Glutamatergic neuron (in vitro differentiated cells): ENCODE data around the gene SENP3. TPM values are rescaled to one million over a fixed set of nuclear protein-coding genes. Genes with fewer than 3 reads are reported as not detected.
A peak's percentile ranks its signal among the peaks of the same experiment; 100 is the strongest.

Experiments used
- DNase-seq: peaks from one replicate; pipeline ENCODE4 v3.0.0; 2022
- H3K27ac Mint-ChIP-seq: one replicate; pipeline ENCODE4 v1.8.0; 2020; ENCODE audit warnings: mild to moderate bottlenecking, mixed read lengths, inconsistent platforms; ENCODE audit not compliant: unreplicated experiment
- H3K27me3 Mint-ChIP-seq: one replicate; pipeline ENCODE4 v1.8.0; 2020; ENCODE audit warnings: mild to moderate bottlenecking, moderate library complexity, mixed read lengths, inconsistent platforms; ENCODE audit not compliant: unreplicated experiment
- H3K36me3 Mint-ChIP-seq: one replicate; pipeline ENCODE4 v1.8.0; 2020; ENCODE audit warnings: mild to moderate bottlenecking, mixed read lengths, inconsistent platforms; ENCODE audit not compliant: unreplicated experiment
- H3K4me1 Mint-ChIP-seq: one replicate; pipeline ENCODE4 v1.8.0; 2020; ENCODE audit warnings: mild to moderate bottlenecking, low read depth, mixed read lengths, inconsistent platforms; ENCODE audit not compliant: unreplicated experiment
- H3K4me3 Mint-ChIP-seq: one replicate; pipeline ENCODE4 v1.8.0; 2020; ENCODE audit warnings: mild to moderate bottlenecking, mixed read lengths, inconsistent platforms; ENCODE audit not compliant: unreplicated experiment
- H3K9me3 Mint-ChIP-seq: one replicate; pipeline ENCODE4 v1.8.0; 2020; ENCODE audit warnings: mild to moderate bottlenecking, moderate library complexity, mixed read lengths, inconsistent platforms; ENCODE audit not compliant: unreplicated experiment
- long read RNA-seq: library from polyadenylated mRNA; unstranded; transcript quantifications from one replicate; pipeline ENCODE4 v2.0.0, GENCODE V29; 2020; ENCODE audit not compliant: unreplicated experiment
- total RNA-seq: library from RNA; stranded (reverse); fragmentation: NEBNext Ultra II Directional; extraction: Animal tissue kit (Norgen Biotek cat#: 25700); gene quantifications from one replicate; pipeline ENCODE4 v1.2.1, GENCODE V29; 2021; ENCODE audit not compliant: unreplicated experiment
- TF ChIP-seq, protein P1 (sequence below): fragments of 200-600 bp; sonication (generic); IDR thresholded peaks from one replicate; pipeline ENCODE4 v1.5.0; 2021; ENCODE audit not compliant: partially characterized antibody, unreplicated experiment

The SENP3 gene
- total RNA-seq: 66.4 TPM
- long read RNA-seq, partial matches to known transcripts: 1 of 1 reads
- long read RNA-seq, other reads (novel, unspliced or antisense): 0 of 1 reads

DNA sequence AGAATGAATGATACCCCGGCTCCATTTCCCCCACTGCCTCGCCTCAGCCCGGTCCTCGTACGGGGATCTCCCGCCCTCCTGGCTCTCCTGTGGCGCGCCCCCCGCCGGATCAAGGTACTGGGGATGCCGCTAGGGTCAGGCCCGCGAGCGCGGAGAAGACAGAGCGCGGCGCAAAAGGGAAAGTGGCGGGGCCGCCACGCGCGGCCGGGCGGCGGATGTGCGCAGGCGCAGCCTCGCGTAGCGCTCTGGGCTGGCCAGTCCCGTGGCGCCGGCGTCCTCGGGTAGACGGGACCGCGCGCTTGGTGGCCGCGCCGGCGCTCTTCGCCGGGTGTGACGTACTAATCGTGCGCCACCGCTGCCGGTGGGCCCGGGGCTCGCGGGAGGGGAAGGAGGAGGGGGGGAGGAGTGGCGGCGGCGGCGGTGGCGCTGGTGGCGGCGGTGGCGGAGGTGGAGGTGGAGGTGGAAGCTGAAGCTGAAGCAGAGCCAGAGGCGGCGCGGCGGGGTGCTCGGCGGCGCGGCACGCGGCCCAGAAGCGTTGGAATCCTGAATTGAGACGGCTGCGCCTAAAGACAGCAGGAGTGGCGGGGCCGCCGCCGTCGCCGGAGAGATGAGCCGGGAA lies at the start of gene SENP3:
Gene SENP3 (plus strand): TSS at position 331 of the 619 bp plus-strand sequence. CDS start 1,158 bp downstream, outside the sequence.
- peaks cover 12% of the 10 kb centered on the region for H3K4me1 Mint-ChIP-seq
- peak; percentile 93 for DNase-seq
- H3K9me3 Mint-ChIP-seq: peaks cover 16% of the 10 kb centered on the region
- peaks cover 9% of the 10 kb centered on the region for H3K27me3 Mint-ChIP-seq
- peak within 1 kb of the TSS; percentile 89 for H3K27ac Mint-ChIP-seq
- H3K4me3 Mint-ChIP-seq: peak within 1 kb of the TSS; percentile 98
- no peaks in the 10 kb centered on the region for H3K36me3 Mint-ChIP-seq
- TF ChIP-seq, protein P1, sequence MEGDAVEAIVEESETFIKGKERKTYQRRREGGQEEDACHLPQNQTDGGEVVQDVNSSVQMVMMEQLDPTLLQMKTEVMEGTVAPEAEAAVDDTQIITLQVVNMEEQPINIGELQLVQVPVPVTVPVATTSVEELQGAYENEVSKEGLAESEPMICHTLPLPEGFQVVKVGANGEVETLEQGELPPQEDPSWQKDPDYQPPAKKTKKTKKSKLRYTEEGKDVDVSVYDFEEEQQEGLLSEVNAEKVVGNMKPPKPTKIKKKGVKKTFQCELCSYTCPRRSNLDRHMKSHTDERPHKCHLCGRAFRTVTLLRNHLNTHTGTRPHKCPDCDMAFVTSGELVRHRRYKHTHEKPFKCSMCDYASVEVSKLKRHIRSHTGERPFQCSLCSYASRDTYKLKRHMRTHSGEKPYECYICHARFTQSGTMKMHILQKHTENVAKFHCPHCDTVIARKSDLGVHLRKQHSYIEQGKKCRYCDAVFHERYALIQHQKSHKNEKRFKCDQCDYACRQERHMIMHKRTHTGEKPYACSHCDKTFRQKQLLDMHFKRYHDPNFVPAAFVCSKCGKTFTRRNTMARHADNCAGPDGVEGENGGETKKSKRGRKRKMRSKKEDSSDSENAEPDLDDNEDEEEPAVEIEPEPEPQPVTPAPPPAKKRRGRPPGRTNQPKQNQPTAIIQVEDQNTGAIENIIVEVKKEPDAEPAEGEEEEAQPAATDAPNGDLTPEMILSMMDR: no peak

- Mint-ChIP-seq H3K9me3 (peaks cover 6% of the 10 kb centered on the region), H3K27me3 (peaks cover 2% of the 10 kb centered on the region), H3K4me1 (no peaks in the 10 kb centered on the region), H3K4me3 (no peak overlapping the region), H3K36me3 (no peaks in the 10 kb centered on the region), H3K27ac (no peak overlapping the region)
- TF ChIP-seq, protein P1: no peak
- no peak for DNase-seq
These were observed 49.6 kb upstream of the SENP3 start for GRCh38 chr17:7512105-7512504.

DNA sequence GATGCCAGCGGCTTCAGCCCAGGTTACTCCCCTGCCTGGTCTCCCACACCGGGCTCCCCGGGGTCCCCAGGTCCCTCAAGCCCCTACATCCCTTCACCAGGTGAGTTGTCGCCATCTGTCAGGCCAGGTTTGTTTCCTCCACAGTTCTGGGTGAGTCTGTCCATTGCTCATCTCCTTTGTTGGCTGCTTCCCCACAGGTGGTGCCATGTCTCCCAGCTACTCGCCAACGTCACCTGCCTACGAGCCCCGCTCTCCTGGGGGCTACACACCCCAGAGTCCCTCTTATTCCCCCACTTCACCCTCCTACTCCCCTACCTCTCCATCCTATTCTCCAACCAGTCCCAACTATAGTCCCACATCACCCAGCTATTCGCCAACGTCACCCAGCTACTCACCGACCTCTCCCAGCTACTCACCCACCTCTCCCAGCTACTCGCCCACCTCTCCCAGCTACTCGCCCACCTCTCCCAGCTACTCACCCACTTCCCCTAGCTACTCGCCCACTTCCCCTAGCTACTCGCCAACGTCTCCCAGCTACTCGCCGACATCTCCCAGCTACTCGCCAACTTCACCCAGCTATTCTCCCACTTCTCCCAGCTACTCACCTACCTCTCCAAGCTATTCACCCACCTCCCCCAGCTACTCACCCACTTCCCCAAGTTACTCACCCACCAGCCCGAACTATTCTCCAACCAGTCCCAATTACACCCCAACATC lies 48.7 kb upstream of the SENP3 start:
- TF ChIP-seq, protein P1: no peak
- Mint-ChIP-seq H3K27ac (no peak overlapping the region), H3K4me1 (no peaks in the 10 kb centered on the region), H3K27me3 (peaks cover 2% of the 10 kb centered on the region), H3K4me3 (no peak overlapping the region), H3K9me3 (peaks cover 6% of the 10 kb centered on the region), H3K36me3 (no peaks in the 10 kb centered on the region)
- DNase-seq: no peak

DNA sequence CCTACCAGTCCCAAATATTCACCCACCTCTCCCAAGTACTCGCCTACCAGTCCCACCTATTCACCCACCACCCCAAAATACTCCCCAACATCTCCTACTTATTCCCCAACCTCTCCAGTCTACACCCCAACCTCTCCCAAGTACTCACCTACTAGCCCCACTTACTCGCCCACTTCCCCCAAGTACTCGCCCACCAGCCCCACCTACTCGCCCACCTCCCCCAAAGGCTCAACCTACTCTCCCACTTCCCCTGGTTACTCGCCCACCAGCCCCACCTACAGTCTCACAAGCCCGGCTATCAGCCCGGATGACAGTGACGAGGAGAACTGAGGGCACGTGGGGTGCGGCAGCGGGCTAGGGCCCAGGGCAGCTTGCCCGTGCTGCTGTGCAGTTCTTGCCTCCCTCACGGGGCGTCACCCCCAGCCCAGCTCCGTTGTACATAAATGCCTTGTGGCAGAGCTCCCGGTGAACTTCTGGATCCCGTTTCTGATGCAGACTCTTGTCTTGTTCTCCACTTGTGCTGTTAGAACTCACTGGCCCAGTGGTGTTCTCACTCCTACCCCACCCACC lies 47.8 kb upstream of the SENP3 start:
- H3K27me3 Mint-ChIP-seq: peaks cover 2% of the 10 kb centered on the region
- no peaks in the 10 kb centered on the region for H3K4me1 Mint-ChIP-seq
- H3K9me3 Mint-ChIP-seq: peaks cover 3% of the 10 kb centered on the region
- no peak overlapping the region for H3K4me3 Mint-ChIP-seq
- TF ChIP-seq, protein P1: no peak
- H3K36me3 Mint-ChIP-seq: no peaks in the 10 kb centered on the region
- no peak overlapping the region for H3K27ac Mint-ChIP-seq
- no peak for DNase-seq
